CD4-positive, alpha-beta memory T cell (primary cell): ENCODE results near the gene PFDN1. TPM values are rescaled to one million over a fixed set of nuclear protein-coding genes. Genes with fewer than 3 reads are reported as not detected.

Source experiments
- CTCF ChIA-PET: fragments of 350-600 bp; sonication (Branson Sonifier 250); formaldehyde crosslinking; loops from one replicate; lab custom pipeline; 2021; ENCODE audit warnings: inconsistent platforms; ENCODE audit not compliant: partially characterized antibody; lab: Charles Lee
- POLR2A ChIA-PET: fragments of 350-600 bp; sonication (Branson Sonifier 250); formaldehyde crosslinking; loops from one replicate; lab custom pipeline; 2021; ENCODE audit not compliant: partially characterized antibody; lab: Charles Lee
- DNase-seq, 5 donors: peaks; one replicate each; pipeline versions ENCODE4 v3.0.0 to v3.0.0-alpha.2; 2020 to 2022; ENCODE audit warnings: mixed read lengths in 1 of 5
- H3K27ac ChIP-seq: one replicate; pipeline ENCODE4 v1.7.0; 2013; ENCODE audit warnings: low read depth, low read length
- H3K27me3 ChIP-seq: 2 replicates; pipeline ENCODE4 v1.7.0; 2013; ENCODE audit warnings: mild to moderate bottlenecking, low read length, moderate library complexity; ENCODE audit not compliant: insufficient read depth
- H3K36me3 ChIP-seq: 2 replicates; pipeline ENCODE4 v1.7.0; 2013; ENCODE audit warnings: mild to moderate bottlenecking, low read length, moderate library complexity; ENCODE audit not compliant: insufficient read depth
- H3K4me1 ChIP-seq: 2 replicates; pipeline ENCODE4 v1.7.0; 2013; ENCODE audit warnings: mild to moderate bottlenecking, low read length, moderate library complexity; ENCODE audit not compliant: insufficient read depth
- H3K4me3 ChIP-seq, 2 donors: one replicate each; pipeline ENCODE4 v1.7.0; 2013; ENCODE audit warnings: low read length in 2 of 2, mild to moderate bottlenecking in 1 of 2
- H3K9me3 ChIP-seq, 2 donors: one replicate each; pipeline ENCODE4 v1.7.0; 2013; ENCODE audit warnings: low read length in 2 of 2, control low read depth in 1 of 2; ENCODE audit not compliant: control insufficient read depth in 1 of 2
- H3K27ac Mint-ChIP-seq, 7 donors: one replicate each; pipeline ENCODE4 v1.8.0; 2020 to 2021; ENCODE audit warnings: mixed read lengths in 7 of 7, mild to moderate bottlenecking in 6 of 7, inconsistent platforms in 3 of 7, moderate library complexity in 3 of 7
- H3K27me3 Mint-ChIP-seq, 2 donors: one replicate each; pipeline ENCODE4 v1.8.0; 2020 to 2021; ENCODE audit warnings: mixed read lengths in 2 of 2
- H3K36me3 Mint-ChIP-seq, 2 donors: one replicate each; pipeline ENCODE4 v1.8.0; 2020 to 2021; ENCODE audit warnings: mixed read lengths in 2 of 2, inconsistent platforms in 1 of 2, mild to moderate bottlenecking in 1 of 2
- H3K4me1 Mint-ChIP-seq, 4 donors: one replicate each; pipeline ENCODE4 v1.8.0; 2020 to 2021; ENCODE audit warnings: mixed read lengths in 4 of 4, mild to moderate bottlenecking in 1 of 4
- H3K4me3 Mint-ChIP-seq, 8 donors: one replicate each; pipeline ENCODE4 v1.8.0; 2020 to 2021; ENCODE audit warnings: mixed read lengths in 8 of 8, mild to moderate bottlenecking in 7 of 8, moderate library complexity in 6 of 8, inconsistent platforms in 3 of 8
- H3K9me3 Mint-ChIP-seq, 8 donors: one replicate each; pipeline ENCODE4 v1.8.0; 2020 to 2021; ENCODE audit warnings: mixed read lengths in 8 of 8, mild to moderate bottlenecking in 5 of 8, inconsistent platforms in 3 of 8, moderate library complexity in 1 of 8
- intact Hi-C: fragments of 100-400 bp; cut with micrococcal nuclease; formaldehyde crosslinking; loops from one replicate; pipeline ENCODE4 v1.15.1; 2023
- polyA plus RNA-seq, 2 donors: library from polyadenylated mRNA; unstranded; fragments of 300-500 nt; fragmentation: Illumina TruSeq; gene quantifications; one replicate each; pipeline ENCODE4 v1.2.3, GENCODE V29; 2021
- total RNA-seq, 2 experiments: library from RNA; stranded (reverse); gene quantifications; one replicate each; pipeline ENCODE4 v1.2.3, GENCODE V29; 2021

PFDN1 gene
- total and polyA plus RNA-seq, 4 experiments from 2014 or later, result 24.8 to 223 (median 70.9) TPM

DNA sequence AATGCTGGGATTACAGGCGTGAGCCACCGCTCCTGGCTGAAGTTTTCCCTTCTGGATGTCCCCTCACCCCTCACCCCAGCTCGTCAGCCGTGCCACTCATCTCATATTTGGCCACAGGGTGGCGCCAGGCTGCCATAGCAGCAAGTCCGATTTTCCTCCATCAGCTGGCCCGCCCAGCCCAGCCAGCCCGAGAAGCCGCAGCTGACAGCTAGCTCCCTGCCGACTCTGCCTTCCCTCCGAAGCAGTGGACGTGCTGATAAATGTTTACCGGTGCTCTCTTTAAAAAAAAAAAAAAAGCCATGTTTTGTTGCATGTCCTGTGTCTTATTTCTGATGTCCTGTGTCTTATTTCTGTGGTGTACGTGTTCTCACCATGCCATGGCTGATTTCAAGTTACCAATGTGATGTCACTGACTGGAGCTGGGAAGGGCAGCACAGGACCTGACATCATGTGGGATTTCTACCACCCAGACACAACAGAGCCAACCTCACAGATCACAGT, 58.3 kb downstream of the PFDN1 start:
- POLR2A ChIA-PET, result interaction anchor here (0.6 to 1.2 kb wide), 6 partner anchors 8 to 163 kb away, joined by 3 to 4 read pairs (median 3); no protein-coding TSS in a partner anchor
- Histone ChIP-seq H3K27me3 (no peaks in the 10 kb centered on the region), H3K27ac (no peak overlapping the region), H3K4me3 (no peak overlapping the region), H3K9me3 (no peaks in the 10 kb centered on the region), H3K36me3 (peaks cover 7% of the 10 kb centered on the region), H3K4me1 (peaks cover 17% of the 10 kb centered on the region)
- Mint-ChIP-seq H3K9me3 (no peaks in the 10 kb centered on the region), H3K4me3 (peak overlapping the region in 3 of 8 donors; percentile 36 to 57 (median 54)), H3K27me3 (no peaks in the 10 kb centered on the region), H3K4me1 (peaks cover 12 to 23% (median 15%) of the 10 kb centered on the region in 4 donors), H3K27ac (peak overlapping the region in 6 of 7 donors; percentile 62 to 88 (median 68)), H3K36me3 (peaks cover 5 to 14% of the 10 kb centered on the region in 2 donors)
- DNase-seq, result peak; percentile 67 to 82 (median 78)
- CTCF ChIA-PET, result interaction anchor here (0.7 to 17.3 kb wide), 34 partner anchors 8 to 478 kb away, joined by 3 to 518 read pairs (median 4); partner anchors contain the start of genes CYSTM1, HBEGF and PFDN1
- intact Hi-C loops, result loop anchor here (1.0 to 2.0 kb wide), 3 partner anchors 107 to 476 kb away; no protein-coding TSS in a partner anchor

DNA sequence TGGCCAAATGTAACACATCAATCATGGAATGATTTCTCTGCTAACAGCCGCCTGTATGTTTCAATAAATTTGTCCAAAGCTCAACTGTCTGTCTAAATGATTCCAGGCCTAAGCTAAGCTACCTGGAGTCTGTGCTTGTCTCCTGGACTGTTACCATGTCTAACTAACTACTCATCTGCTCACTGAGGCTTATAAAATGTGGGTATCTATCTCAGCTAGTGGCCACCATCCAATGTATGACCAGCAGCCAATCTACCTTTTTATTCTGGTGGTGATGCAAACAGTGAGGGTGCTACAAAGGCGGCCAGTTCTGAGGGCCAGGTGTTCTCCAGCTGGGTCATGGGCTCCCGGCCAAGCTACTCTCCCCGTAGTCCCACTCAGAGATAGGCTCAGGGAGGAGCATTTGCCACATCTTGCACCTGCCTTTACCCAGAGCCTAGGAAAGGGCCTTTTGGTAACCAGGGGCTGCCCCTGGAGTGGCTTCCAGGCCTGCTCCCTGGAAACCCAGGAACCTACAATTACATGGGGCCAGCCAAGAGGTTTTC, 59.1 kb downstream of the PFDN1 start:
- H3K9me3 ChIP-seq, result no peaks in the 10 kb centered on the region
- no peak overlapping the region for H3K27ac Mint-ChIP-seq
- DNase-seq, result no peak
- CTCF ChIA-PET, result interaction anchor here (0.6 to 17.3 kb wide), 34 partner anchors 7 to 1840 kb away, joined by 3 to 518 read pairs (median 4); partner anchors contain the start of genes CYSTM1, HBEGF and PFDN1
- no peak overlapping the region for H3K27ac ChIP-seq
- POLR2A ChIA-PET, result interaction anchor here (0.7 to 1.1 kb wide), 3 partner anchors 9 to 109 kb away, joined by 3 to 4 read pairs (median 3); no protein-coding TSS in a partner anchor
- no peak overlapping the region for H3K4me3 ChIP-seq
- peaks cover 5 to 14% of the 10 kb centered on the region in 2 donors for H3K36me3 Mint-ChIP-seq
- no peaks in the 10 kb centered on the region for H3K9me3 Mint-ChIP-seq
- no peaks in the 10 kb centered on the region for H3K27me3 ChIP-seq
- H3K27me3 Mint-ChIP-seq, result no peaks in the 10 kb centered on the region
- H3K4me3 Mint-ChIP-seq, result no peak overlapping the region
- intact Hi-C loops, result loop anchor here (1.0 to 2.0 kb wide), 3 partner anchors 108 to 477 kb away; no protein-coding TSS in a partner anchor
- H3K4me1 Mint-ChIP-seq, result peaks cover 9 to 18% (median 11%) of the 10 kb centered on the region in 4 donors
- H3K4me1 ChIP-seq, result peaks cover 10% of the 10 kb centered on the region
- H3K36me3 ChIP-seq, result peaks cover 7% of the 10 kb centered on the region

DNA sequence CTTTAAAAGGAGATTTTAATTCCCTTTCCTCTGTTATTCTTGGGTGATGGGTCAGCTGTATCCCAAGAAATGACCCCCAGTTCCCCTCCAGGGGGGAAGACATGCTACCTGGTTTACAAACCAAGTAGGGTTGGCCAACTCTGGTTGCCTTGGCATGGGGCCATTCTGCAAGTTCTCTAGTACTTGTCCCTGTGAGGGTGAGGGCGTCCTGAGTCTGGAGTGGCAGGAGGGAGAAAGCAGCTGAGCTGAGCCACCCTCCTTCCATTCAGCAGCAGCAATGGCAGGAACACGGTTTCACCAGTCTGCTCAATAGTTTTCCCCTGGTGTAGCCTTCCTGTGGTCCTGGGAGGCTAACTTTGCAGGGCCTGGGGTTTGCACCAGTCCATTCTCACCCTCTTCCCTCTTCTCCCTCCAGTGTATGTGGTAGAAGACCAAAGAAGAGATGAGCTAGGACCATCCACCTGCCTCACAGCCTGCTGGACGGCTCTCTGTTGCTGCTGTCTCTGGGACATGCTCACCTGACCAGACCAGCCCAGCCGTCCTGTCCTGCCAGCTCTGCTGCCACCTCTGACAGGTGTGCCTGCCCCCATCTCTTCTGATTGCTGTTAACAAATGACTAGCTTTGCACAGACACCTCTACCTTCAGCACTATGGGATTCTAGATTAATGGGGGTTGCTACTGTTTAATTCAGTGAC, 59.9 kb downstream of the PFDN1 start:
- Mint-ChIP-seq H3K27ac (no peak overlapping the region), H3K4me3 (no peak overlapping the region), H3K36me3 (peaks cover 5 to 14% of the 10 kb centered on the region in 2 donors), H3K27me3 (no peaks in the 10 kb centered on the region), H3K9me3 (no peaks in the 10 kb centered on the region), H3K4me1 (peaks cover 9 to 18% (median 11%) of the 10 kb centered on the region in 4 donors)
- no peak overlapping the region for H3K27ac ChIP-seq
- intact Hi-C loops, result no loop called here
- no peaks in the 10 kb centered on the region for H3K27me3 ChIP-seq
- ChIA-PET POLR2A (interaction anchor here (1.1 kb wide), 1 partner anchor 60 kb away, joined by 3 read pairs; no protein-coding TSS in a partner anchor), CTCF (interaction anchor here (0.6 to 17.3 kb wide), 19 partner anchors 11 to 1839 kb away, joined by 3 to 518 read pairs (median 8); partner anchors contain the start of genes HBEGF and PFDN1)
- no peak overlapping the region for H3K4me3 ChIP-seq
- no peak for DNase-seq
- no peaks in the 10 kb centered on the region for H3K9me3 ChIP-seq
- peaks cover 10% of the 10 kb centered on the region for H3K4me1 ChIP-seq
- H3K36me3 ChIP-seq, result peaks cover 7% of the 10 kb centered on the region

DNA sequence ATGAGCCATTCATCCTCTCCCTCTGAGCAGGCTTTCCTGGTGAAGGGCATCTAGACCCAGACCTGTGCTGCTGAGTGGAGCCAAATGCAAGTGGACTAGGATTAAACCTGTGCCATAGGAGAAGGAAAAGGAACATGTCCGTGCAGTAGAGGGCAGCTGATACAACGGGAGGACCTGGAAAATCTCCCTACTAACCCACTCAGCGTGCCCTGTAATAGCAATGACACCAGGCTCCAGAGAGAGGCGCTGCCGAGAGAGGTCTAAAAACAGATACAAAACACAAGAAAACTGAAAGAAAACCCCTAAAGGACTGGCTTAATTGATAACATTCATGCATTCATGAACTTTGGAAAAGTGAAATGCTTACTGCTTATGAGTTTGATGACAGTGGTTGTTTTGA, 60.8 kb downstream of the PFDN1 start:
- Mint-ChIP-seq H3K36me3 (peaks cover 5 to 14% of the 10 kb centered on the region in 2 donors), H3K27me3 (no peaks in the 10 kb centered on the region), H3K4me1 (peaks cover 9 to 18% (median 11%) of the 10 kb centered on the region in 4 donors), H3K9me3 (no peaks in the 10 kb centered on the region), H3K4me3 (no peak overlapping the region), H3K27ac (no peak overlapping the region)
- DNase-seq, result no peak
- H3K9me3 ChIP-seq, result no peaks in the 10 kb centered on the region
- intact Hi-C loops, result no loop called here
- H3K36me3 ChIP-seq, result peaks cover 7% of the 10 kb centered on the region
- H3K27ac ChIP-seq, result no peak overlapping the region
- no peaks in the 10 kb centered on the region for H3K27me3 ChIP-seq
- CTCF ChIA-PET, result interaction anchor here (0.8 to 17.3 kb wide), 5 partner anchors 10 to 126 kb away, joined by 3 to 518 read pairs (median 4); partner anchors contain the start of gene HBEGF
- POLR2A ChIA-PET, result no interaction called here
- H3K4me1 ChIP-seq, result peaks cover 10% of the 10 kb centered on the region
- H3K4me3 ChIP-seq, result no peak overlapping the region

DNA sequence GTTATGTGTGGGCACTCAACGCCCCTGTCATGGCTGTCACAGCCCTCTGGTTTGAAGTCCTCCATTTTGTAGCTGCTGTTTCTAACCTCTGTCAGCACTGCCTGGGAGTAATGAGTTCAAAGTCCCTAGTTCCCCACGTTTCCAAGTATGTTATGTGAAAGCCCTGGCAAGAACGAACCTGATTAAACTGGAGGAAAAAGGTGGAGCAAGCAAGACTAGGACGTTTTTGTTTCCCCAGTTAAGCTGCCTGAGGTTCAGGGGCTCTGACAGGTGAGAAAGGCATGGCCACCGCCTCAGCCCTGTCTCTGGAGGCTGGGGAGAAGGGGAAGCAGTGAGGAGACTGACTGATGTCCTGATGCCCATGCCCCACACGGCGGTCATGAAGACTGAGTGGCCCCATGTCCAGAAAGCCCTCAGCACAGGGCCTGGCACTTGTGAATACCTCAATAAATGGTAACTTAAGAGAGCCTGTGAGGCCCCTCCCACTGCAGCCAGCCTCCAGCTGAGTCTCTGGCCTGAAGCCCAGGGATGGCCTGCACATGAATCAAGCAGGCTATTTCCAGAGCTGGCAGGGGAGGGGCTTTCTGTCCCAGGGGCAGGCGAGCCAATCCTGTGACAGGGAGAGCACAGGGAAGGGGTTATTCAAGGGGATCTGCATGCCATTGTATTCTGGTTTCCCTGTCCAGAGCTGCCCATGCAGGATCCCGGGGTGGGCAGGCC, 61.8 kb downstream of the PFDN1 start:
- Mint-ChIP-seq H3K4me3 (no peak overlapping the region), H3K36me3 (peaks cover 5 to 14% of the 10 kb centered on the region in 2 donors), H3K4me1 (peaks cover 9 to 13% (median 11%) of the 10 kb centered on the region in 4 donors), H3K27me3 (no peaks in the 10 kb centered on the region), H3K9me3 (no peaks in the 10 kb centered on the region), H3K27ac (no peak overlapping the region)
- CTCF ChIA-PET, result interaction anchor here (0.8 to 17.3 kb wide), 8 partner anchors 9 to 127 kb away, joined by 3 to 518 read pairs (median 10); partner anchors contain the start of gene HBEGF
- Histone ChIP-seq H3K27ac (no peak overlapping the region), H3K4me1 (peaks cover 10% of the 10 kb centered on the region), H3K9me3 (no peaks in the 10 kb centered on the region), H3K36me3 (peaks cover 7% of the 10 kb centered on the region), H3K27me3 (no peaks in the 10 kb centered on the region), H3K4me3 (no peak overlapping the region)
- intact Hi-C loops, result loop anchor here (1.0 kb wide), 1 partner anchor 110 kb away; no protein-coding TSS in a partner anchor
- no peak for DNase-seq
- POLR2A ChIA-PET, result no interaction called here

DNA sequence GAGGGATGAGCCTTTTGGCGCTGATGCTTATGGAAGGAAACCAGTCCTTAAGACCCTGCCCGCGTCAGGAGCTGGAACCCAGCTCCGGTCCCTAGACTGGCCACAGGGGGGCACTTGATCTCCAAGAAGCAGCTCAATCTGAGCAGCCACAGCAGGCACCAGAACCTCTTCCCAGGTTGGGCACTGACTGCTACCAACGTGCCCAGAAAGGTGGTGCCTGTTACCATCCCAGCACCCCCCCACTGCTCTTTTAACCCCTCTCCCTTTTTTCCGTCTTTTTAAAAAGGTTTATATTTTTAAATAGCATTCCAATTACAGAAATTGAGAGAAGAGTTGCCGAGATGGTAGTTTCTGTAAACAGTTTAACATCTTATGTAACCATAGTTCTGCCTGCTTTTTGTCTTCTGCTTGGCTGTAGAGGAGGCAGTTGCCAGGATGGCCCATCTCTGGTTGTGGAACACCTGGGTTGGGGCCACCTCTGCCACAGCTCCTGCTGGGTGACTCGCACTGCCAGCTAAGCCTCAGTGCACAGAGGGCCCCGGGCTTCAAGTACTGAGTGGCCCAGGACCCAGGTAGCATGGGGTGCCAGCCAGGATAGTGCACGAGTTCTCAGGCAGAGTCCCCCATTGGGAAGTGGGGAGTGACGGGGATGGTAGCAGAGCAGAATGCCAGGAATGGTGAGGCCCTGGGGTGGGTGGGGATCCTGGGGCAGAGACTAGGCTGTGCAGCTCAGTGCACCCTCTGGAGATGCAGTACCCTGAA, 62.8 kb downstream of the PFDN1 start:
- no peak overlapping the region for H3K27ac ChIP-seq
- H3K4me1 ChIP-seq, result peaks cover 7% of the 10 kb centered on the region
- H3K4me3 Mint-ChIP-seq, result no peak overlapping the region
- ChIA-PET CTCF (interaction anchor here (0.7 to 17.3 kb wide), 13 partner anchors 9 to 485 kb away, joined by 3 to 518 read pairs (median 4); partner anchors contain the start of genes HBEGF, PFDN1 and SLC4A9), POLR2A (interaction anchor here (0.9 kb wide), 1 partner anchor 112 kb away, joined by 4 read pairs; no protein-coding TSS in a partner anchor)
- no peaks in the 10 kb centered on the region for H3K27me3 ChIP-seq
- H3K27ac Mint-ChIP-seq, result peak overlapping the region in 3 of 7 donors; percentile 36 to 60 (median 57)
- H3K27me3 Mint-ChIP-seq, result no peaks in the 10 kb centered on the region
- no peaks in the 10 kb centered on the region for H3K9me3 Mint-ChIP-seq
- peaks cover 5 to 6% of the 10 kb centered on the region in 2 donors for H3K36me3 Mint-ChIP-seq
- intact Hi-C loops, result loop anchor here (1.0 kb wide), 1 partner anchor 111 kb away; no protein-coding TSS in a partner anchor
- peaks cover 3% of the 10 kb centered on the region for H3K36me3 ChIP-seq
- H3K9me3 ChIP-seq, result no peaks in the 10 kb centered on the region
- peaks cover 6 to 8% (median 7%) of the 10 kb centered on the region in 4 donors for H3K4me1 Mint-ChIP-seq
- peak; percentile 31 to 55 (median 44) for DNase-seq
- no peak overlapping the region for H3K4me3 ChIP-seq
